GM12891 (cell line): ENCODE measurements around the gene PCDHGB5.
"Not testable (repeated sequence)": the region's sequence is repeated elsewhere in the genome, so short reads cannot be mapped to it uniquely, and the experiment has no call there.

Source experiments
- DNase-seq: peaks from one replicate; pipeline ENCODE4 v3.0.0; 2011; ENCODE audit warnings: low spot score; ENCODE audit not compliant: insufficient read length
- FAIRE-seq: peaks from 2 replicates; lab custom pipeline; 2011; peaks lifted over from hg19 to GRCh38; lab: Jason Lieb, UNC
- PAX5 ChIP-seq: IDR thresholded peaks from 2 replicates; pipeline ENCODE4 v1.6.1; 2011; ENCODE audit warnings: low read length, moderate library complexity, mild to moderate bottlenecking; ENCODE audit not compliant: insufficient read depth, severe bottlenecking
- POLR2A ChIP-seq: IDR thresholded peaks from 2 replicates; pipeline ENCODE4 v1.6.1; 2011; ENCODE audit warnings: low read depth, low read length, control low read depth
- POLR2AphosphoS5 ChIP-seq: IDR thresholded peaks from 2 replicates; pipeline ENCODE4 v1.6.1; 2011; ENCODE audit warnings: low read depth, low read length, control low read depth
- POU2F2 ChIP-seq: IDR thresholded peaks from 2 replicates; pipeline ENCODE4 v1.6.1; 2011; ENCODE audit warnings: low read depth, mild to moderate bottlenecking, control low read depth, low read length, moderate library complexity
- SPI1 ChIP-seq: IDR thresholded peaks from 2 replicates; pipeline ENCODE4 v1.6.1; 2011; ENCODE audit warnings: low read depth, low read length, control low read depth
- TAF1 ChIP-seq: IDR thresholded peaks from 2 replicates; pipeline ENCODE4 v1.6.1; 2011; ENCODE audit warnings: low read depth, low read length, control low read depth

The PCDHGB5 gene

GRCh38 chr5:141419074-141419880 is 21.5 kb downstream of the PCDHGB5 start:
- no peak for DNase-seq
- TF ChIP-seq SPI1 (no peak), POLR2AphosphoS5 (no peak), POLR2A (no peak), POU2F2 (no peak), TAF1 (no peak), PAX5 (no peak)
- FAIRE-seq, result no peak

GRCh38 chr5:141420855-141421488 is 23.2 kb downstream of the PCDHGB5 start, which contains the start of gene PCDHGA11:
Gene PCDHGA11 (plus strand): TSS chr5:141421051. CDS start chr5:141421228, 177 bp downstream.
- no peak for DNase-seq
- TF ChIP-seq POLR2AphosphoS5 (no peak), POLR2A (no peak), PAX5 (no peak), TAF1 (no peak), SPI1 (no peak), POU2F2 (no peak)
- FAIRE-seq, result peak; percentile 59

- FAIRE-seq (peak; percentile 9), DNase-seq (no peak)
These were observed 23.7 kb downstream of the PCDHGB5 start for GRCh38 chr5:141421489-141421855.

GRCh38 chr5:141422742-141423291 is 25.1 kb downstream of the PCDHGB5 start:
- FAIRE-seq, result no peak
- TF ChIP-seq PAX5 (no peak), POLR2A (no peak)

More at GRCh38 chr5:141421489-141421855, 23.7 kb downstream of the PCDHGB5 start:
- no peak for TF ChIP-seq POU2F2
- TF ChIP-seq SPI1, result no peak
- no peak for TF ChIP-seq POLR2A
- no peak for TF ChIP-seq POLR2AphosphoS5
- TF ChIP-seq TAF1, result no peak
- no peak for TF ChIP-seq PAX5

GRCh38 chr5:141427783-141428426 is 30.2 kb downstream of the PCDHGB5 start:
- DNase-seq (no peak), FAIRE-seq (no peak)
- no peak for TF ChIP-seq POU2F2
- no peak for TF ChIP-seq SPI1
- TF ChIP-seq POLR2AphosphoS5, result no peak
- no peak for TF ChIP-seq PAX5
- no peak for TF ChIP-seq POLR2A
- no peak for TF ChIP-seq TAF1

More at GRCh38 chr5:141422742-141423291, 25.1 kb downstream of the PCDHGB5 start:
- no peak for DNase-seq

GRCh38 chr5:141430332-141431113 is 32.8 kb downstream of the PCDHGB5 start, which contains the start of gene PCDHGA12:
Gene PCDHGA12 (plus strand): TSS chr5:141430507. CDS start chr5:141430760, 253 bp downstream.
- no peak for FAIRE-seq
- no peak for DNase-seq
- TF ChIP-seq POLR2A (no peak), POLR2AphosphoS5 (no peak), PAX5 (no peak), POU2F2 (no peak), SPI1 (no peak), TAF1 (no peak)

- FAIRE-seq, result no peak
- no peak for TF ChIP-seq SPI1
These were observed 33.5 kb downstream of the PCDHGB5 start for GRCh38 chr5:141431286-141431685.

GRCh38 chr5:141432308-141432707 is 34.6 kb downstream of the PCDHGB5 start:
- DNase-seq, FAIRE-seq: not testable (repeated sequence)

More at GRCh38 chr5:141431286-141431685, 33.5 kb downstream of the PCDHGB5 start:
- no peak for DNase-seq

- not testable (repeated sequence) for FAIRE-seq
These were observed 35.0 kb downstream of the PCDHGB5 start for GRCh38 chr5:141432726-141433125.

More at GRCh38 chr5:141432726-141433125, 35.0 kb downstream of the PCDHGB5 start:
- not testable (repeated sequence) for DNase-seq
